SH-SY5Y (cell line): ENCODE data around the gene INTS14.

ENCODE experiments used
- GATA2 ChIP-seq: IDR thresholded peaks from 2 replicates; pipeline ENCODE4 v1.6.1; 2011; ENCODE audit warnings: mild to moderate bottlenecking, low read depth, low read length
- GATA3 ChIP-seq: IDR thresholded peaks from 2 replicates; pipeline ENCODE4 v1.6.1; 2011; ENCODE audit warnings: low read depth, mild to moderate bottlenecking, low read length, moderate library complexity

GRCh38 chr15:65580287-65580686, 30.6 kb downstream of the INTS14 start:
- TF ChIP-seq GATA3 (no peak), GATA2 (no peak)
